HepG2 (cell line): ENCODE data around the gene NELFB. TPM values are rescaled to one million over a fixed set of nuclear protein-coding genes. Genes with fewer than 3 reads are reported as not detected.
A peak's percentile ranks its signal among the peaks of the same experiment; 100 is the strongest.

Experiments
- CHCHD3 ChIP-seq: sonication (generic); formaldehyde crosslinking; IDR thresholded peaks from 2 replicates; pipeline ENCODE4 v1.8.0; 2022; ENCODE audit warnings: mild to moderate bottlenecking, missing genetic modification reagents, moderate library complexity
- PAX8 ChIP-seq: sonication (generic); formaldehyde crosslinking; IDR thresholded peaks from 2 replicates; pipeline ENCODE4 v1.8.0; 2022; ENCODE audit warnings: mild to moderate bottlenecking, missing genetic modification reagents, borderline replicate concordance
- SOX6 ChIP-seq, 2 experiments: fragments of 450-650 bp in 1 of 2; sonication (generic) in 1 of 2; formaldehyde crosslinking in 1 of 2; IDR thresholded peaks; 2 replicates each; pipeline versions ENCODE4 v1.4.0 to v1.6.1; 2017 to 2020; ENCODE audit warnings: antibody characterized with exemption in 1 of 2, mild to moderate bottlenecking in 1 of 2, missing genetic modification reagents in 1 of 2
- TRIM24 ChIP-seq: sonication (generic); formaldehyde crosslinking; IDR thresholded peaks from 2 replicates; pipeline ENCODE4 v1.8.0; 2022; ENCODE audit warnings: mild to moderate bottlenecking, missing genetic modification reagents
- ZEB1 ChIP-seq: IDR thresholded peaks from 2 replicates; pipeline ENCODE4 v1.6.1; 2012; ENCODE audit warnings: mild to moderate bottlenecking, low read depth, inconsistent platforms; ENCODE audit not compliant: insufficient replicate concordance
- ZSCAN29 ChIP-seq: sonication (generic); formaldehyde crosslinking; conservative IDR thresholded peaks from 2 replicates; pipeline ENCODE4 v1.4.0; 2020; ENCODE audit warnings: mild to moderate bottlenecking, missing genetic modification reagents
- ZSCAN30 ChIP-seq: sonication (generic); formaldehyde crosslinking; IDR thresholded peaks from 2 replicates; pipeline ENCODE4 v1.5.0; 2020; ENCODE audit warnings: mild to moderate bottlenecking, missing genetic modification reagents
- polyA plus RNA-seq, 8 experiments: library from polyadenylated mRNA; depleted of rRNA in 3 of 8; stranded (reverse) in 7 of 8; unstranded in 1 of 8; fragments of >200 nt; fragmentation: Illumina TruSeq in 4 of 8; extraction: Trizol in 4 of 8; gene quantifications; 2 replicates each; pipeline versions ENCODE4 v1.2.1 to v1.2.3, GENCODE V29; 2011 to 2016; ENCODE audit warnings: low read depth in 4 of 8, missing spikeins in 1 of 8, mixed read lengths in 1 of 8; ENCODE audit not compliant: insufficient read depth in 1 of 8
- total RNA-seq, 5 experiments: library from RNA; depleted of rRNA; stranded (reverse); fragments of >200 nt; fragmentation: Illumina TruSeq; extraction: Trizol; gene quantifications; 2 replicates each; pipeline ENCODE4 v1.2.3, GENCODE V29; 2016; ENCODE audit warnings: low read depth in 1 of 5
- TF ChIP-seq, protein P1 (sequence below): sonication (generic); formaldehyde crosslinking; conservative IDR thresholded peaks from 2 replicates; pipeline ENCODE4 v1.4.0; 2020; ENCODE audit warnings: mild to moderate bottlenecking, missing genetic modification reagents, moderate library complexity
- TF ChIP-seq, protein P2 (sequence below): sonication (generic); formaldehyde crosslinking; IDR thresholded peaks from 2 replicates; pipeline ENCODE4 v1.4.0; 2020; ENCODE audit warnings: missing genetic modification reagents, borderline replicate concordance
- TF ChIP-seq, protein P3 (sequence below): sonication (generic); formaldehyde crosslinking; IDR thresholded peaks from 2 replicates; pipeline ENCODE4 v1.4.0; 2020; ENCODE audit warnings: missing genetic modification reagents, borderline replicate concordance

Gene NELFB
- total and polyA plus RNA-seq, 2 of the 13 experiments (the other 11 are each of a cell fraction or from before 2014, with no cell fraction given): 26.5 to 45.8 TPM

- TF ChIP-seq, protein P1, sequence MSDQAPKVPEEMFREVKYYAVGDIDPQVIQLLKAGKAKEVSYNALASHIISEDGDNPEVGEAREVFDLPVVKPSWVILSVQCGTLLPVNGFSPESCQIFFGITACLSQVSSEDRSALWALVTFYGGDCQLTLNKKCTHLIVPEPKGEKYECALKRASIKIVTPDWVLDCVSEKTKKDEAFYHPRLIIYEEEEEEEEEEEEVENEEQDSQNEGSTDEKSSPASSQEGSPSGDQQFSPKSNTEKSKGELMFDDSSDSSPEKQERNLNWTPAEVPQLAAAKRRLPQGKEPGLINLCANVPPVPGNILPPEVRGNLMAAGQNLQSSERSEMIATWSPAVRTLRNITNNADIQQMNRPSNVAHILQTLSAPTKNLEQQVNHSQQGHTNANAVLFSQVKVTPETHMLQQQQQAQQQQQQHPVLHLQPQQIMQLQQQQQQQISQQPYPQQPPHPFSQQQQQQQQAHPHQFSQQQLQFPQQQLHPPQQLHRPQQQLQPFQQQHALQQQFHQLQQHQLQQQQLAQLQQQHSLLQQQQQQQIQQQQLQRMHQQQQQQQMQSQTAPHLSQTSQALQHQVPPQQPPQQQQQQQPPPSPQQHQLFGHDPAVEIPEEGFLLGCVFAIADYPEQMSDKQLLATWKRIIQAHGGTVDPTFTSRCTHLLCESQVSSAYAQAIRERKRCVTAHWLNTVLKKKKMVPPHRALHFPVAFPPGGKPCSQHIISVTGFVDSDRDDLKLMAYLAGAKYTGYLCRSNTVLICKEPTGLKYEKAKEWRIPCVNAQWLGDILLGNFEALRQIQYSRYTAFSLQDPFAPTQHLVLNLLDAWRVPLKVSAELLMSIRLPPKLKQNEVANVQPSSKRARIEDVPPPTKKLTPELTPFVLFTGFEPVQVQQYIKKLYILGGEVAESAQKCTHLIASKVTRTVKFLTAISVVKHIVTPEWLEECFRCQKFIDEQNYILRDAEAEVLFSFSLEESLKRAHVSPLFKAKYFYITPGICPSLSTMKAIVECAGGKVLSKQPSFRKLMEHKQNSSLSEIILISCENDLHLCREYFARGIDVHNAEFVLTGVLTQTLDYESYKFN (CRISPR knock-in tag): peak; percentile 87
- TF ChIP-seq PAX8 (CRISPR knock-in tag): no peak
- TF ChIP-seq, protein P2, sequence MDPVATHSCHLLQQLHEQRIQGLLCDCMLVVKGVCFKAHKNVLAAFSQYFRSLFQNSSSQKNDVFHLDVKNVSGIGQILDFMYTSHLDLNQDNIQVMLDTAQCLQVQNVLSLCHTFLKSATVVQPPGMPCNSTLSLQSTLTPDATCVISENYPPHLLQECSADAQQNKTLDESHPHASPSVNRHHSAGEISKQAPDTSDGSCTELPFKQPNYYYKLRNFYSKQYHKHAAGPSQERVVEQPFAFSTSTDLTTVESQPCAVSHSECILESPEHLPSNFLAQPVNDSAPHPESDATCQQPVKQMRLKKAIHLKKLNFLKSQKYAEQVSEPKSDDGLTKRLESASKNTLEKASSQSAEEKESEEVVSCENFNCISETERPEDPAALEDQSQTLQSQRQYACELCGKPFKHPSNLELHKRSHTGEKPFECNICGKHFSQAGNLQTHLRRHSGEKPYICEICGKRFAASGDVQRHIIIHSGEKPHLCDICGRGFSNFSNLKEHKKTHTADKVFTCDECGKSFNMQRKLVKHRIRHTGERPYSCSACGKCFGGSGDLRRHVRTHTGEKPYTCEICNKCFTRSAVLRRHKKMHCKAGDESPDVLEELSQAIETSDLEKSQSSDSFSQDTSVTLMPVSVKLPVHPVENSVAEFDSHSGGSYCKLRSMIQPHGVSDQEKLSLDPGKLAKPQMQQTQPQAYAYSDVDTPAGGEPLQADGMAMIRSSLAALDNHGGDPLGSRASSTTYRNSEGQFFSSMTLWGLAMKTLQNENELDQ (CRISPR knock-in tag): no peak
- TF ChIP-seq CHCHD3 (CRISPR knock-in tag): no peak
- TF ChIP-seq ZEB1: no peak
- TF ChIP-seq ZSCAN30: no peak
- TF ChIP-seq, protein P3, sequence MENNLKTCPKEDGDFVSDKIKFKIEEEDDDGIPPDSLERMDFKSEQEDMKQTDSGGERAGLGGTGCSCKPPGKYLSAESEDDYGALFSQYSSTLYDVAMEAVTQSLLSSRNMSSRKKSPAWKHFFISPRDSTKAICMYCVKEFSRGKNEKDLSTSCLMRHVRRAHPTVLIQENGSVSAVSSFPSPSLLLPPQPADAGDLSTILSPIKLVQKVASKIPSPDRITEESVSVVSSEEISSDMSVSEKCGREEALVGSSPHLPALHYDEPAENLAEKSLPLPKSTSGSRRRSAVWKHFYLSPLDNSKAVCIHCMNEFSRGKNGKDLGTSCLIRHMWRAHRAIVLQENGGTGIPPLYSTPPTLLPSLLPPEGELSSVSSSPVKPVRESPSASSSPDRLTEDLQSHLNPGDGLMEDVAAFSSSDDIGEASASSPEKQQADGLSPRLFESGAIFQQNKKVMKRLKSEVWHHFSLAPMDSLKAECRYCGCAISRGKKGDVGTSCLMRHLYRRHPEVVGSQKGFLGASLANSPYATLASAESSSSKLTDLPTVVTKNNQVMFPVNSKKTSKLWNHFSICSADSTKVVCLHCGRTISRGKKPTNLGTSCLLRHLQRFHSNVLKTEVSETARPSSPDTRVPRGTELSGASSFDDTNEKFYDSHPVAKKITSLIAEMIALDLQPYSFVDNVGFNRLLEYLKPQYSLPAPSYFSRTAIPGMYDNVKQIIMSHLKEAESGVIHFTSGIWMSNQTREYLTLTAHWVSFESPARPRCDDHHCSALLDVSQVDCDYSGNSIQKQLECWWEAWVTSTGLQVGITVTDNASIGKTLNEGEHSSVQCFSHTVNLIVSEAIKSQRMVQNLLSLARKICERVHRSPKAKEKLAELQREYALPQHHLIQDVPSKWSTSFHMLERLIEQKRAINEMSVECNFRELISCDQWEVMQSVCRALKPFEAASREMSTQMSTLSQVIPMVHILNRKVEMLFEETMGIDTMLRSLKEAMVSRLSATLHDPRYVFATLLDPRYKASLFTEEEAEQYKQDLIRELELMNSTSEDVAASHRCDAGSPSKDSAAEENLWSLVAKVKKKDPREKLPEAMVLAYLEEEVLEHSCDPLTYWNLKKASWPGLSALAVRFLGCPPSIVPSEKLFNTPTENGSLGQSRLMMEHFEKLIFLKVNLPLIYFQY (CRISPR knock-in tag): no peak
- no peak for TF ChIP-seq ZSCAN29 (CRISPR knock-in tag)
- no peak for TF ChIP-seq TRIM24 (CRISPR knock-in tag)
- no peak for TF ChIP-seq SOX6 (IDR thresholded peaks at IDR 0.05)
- peak; percentile 74 for TF ChIP-seq SOX6 (CRISPR knock-in tag; IDR thresholded peaks at IDR 0.05)
These were observed 18.7 kb upstream of the NELFB start (continued) for GRCh38 chr9:137236238-137236935.
